Measurements from ENCODE around the gene HUS1B. TPM values are rescaled to one million over a fixed set of nuclear protein-coding genes. Genes with fewer than 3 reads are reported as not detected.
A peak's percentile ranks its signal among the peaks of the same experiment; 100 is the strongest.
"Not testable (repeated sequence)": the region's sequence is repeated elsewhere in the genome, so short reads cannot be mapped to it uniquely, and the experiment has no call there.

HUS1B gene
- total RNA-seq, 1 donor from 2014 or later: 0.70 TPM

DNA sequence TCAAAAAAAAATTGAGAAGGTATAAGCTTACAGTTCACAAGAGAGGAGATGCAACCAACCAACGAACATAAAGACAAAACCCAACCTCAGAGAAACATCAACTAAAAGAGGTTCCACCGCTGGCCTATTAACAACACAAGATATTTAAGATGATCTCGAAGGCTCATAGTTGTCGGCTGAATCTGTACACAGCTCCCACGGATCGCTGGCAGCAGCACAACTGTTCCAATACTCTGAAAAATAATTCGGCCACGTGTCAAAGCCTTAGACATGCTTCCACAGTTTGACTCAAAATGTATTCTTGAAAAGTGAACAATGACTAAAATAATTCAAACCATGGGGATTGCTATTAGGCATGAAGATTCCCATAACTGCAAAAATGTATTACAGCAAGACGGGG is 22.4 kb upstream of the HUS1B start:
- DNase-seq (ENCODE audit: low read depth): no peak

DNA sequence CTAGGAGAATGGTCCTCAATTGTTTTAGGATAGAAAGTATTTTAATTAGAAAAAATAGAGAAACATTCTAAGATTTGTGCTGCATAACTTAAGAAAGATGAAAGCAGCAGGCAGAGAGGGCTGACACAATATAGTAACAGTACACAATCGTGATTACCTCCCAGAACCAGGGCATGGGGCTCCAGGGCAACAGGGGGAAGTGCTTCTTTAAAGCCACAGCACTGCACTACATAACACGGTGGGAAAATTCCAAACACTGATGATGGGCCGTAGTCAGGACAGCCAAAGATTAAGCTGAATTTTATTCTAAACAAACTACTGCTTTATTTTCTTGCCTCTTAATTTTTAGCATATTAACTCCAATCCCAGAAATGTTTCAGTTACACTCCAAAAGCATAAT is 21.6 kb upstream of the HUS1B start:
- DNase-seq (ENCODE audit: low read depth): no peak

DNA sequence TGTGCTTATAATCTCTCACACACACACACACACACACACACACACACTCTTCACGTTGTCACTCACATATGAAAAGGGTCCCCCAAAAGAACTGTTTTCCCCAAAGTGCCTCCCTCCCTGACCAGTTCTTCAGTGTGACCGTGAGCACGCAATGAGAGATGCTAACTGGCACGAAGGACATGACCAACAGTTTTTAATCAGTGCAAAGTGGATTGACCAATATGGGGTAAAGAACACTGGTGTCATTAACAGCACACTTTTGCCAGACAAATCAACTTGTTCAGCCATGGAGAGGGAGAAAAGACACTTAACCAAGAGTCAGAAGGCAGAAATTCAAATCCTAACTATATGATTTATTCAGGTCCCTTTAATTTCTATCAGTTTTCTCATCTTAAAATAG is 21.0 kb upstream of the HUS1B start:
- DNase-seq (ENCODE audit: low read depth): no peak

DNA sequence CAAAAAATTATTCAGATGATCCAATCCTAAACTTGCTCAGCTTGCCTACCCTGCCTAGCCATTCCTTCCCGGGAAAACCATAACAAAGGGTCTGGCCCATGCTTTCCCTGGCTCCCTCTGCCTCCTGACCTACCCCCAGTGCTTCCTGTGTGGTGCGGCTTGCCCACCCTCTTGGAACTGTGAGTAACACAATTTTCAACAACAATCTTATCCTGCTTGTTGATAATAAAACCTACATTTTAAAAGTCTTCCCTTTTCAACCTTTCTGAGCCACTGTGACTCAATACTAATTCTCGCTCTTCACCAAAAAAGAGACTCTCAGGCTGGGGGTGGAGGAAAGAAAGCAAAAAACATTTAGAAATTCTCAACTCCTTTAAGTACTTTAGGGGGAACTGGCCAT is 18.1 kb upstream of the HUS1B start:
- DNase-seq (ENCODE audit: low read depth): no peak

DNA sequence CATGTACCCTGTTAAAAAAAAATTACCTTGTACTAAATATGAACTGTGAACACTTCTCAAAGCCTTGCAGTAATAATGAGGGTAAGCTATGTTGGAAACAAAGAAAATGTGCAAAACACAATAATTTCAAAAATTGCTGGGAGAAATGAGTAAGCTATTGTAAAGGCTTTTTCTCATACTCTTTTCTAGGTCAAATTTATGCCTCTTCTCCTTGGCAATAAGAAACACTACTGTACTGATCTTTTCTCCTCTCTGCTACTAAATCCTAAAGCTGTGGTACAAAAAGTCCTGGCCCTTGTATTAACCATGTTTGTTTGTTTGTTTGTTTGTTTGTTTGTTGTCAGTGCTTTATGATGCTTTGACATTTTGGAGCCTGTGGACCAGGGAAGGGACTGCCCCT is 17.5 kb upstream of the HUS1B start:
- DNase-seq (ENCODE audit: low read depth): no peak

DNA sequence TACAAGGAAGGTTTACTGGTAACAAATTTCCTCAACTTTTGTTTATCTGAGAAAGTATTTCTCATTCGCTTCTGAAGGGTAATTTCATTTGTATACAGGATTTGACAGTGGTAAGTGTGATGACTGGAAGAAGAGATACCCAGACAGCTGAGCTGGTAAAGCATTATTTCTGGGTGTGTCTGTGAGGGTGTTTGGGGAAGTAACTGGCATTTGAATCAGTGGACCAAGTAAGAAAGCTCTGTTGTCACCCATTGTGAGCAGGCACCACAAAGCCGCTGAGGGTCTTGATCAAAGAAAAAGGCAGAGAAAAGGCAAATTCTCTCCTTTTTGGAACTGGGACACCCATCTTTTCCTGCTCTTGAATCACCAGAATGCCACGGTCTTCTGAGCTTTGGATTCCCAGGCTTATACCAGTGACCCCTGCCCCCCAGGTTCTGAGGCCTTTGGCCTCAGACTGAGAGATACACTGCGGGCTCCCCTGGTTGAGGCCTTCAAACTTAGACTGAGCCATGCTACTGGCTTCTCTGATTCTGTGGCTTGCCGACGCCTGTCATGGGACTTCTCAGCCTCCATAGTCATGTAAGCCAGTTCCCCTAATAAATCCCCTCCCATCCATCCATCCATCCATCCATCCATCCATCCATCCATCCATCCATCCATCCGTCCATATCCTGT is 10.5 kb upstream of the HUS1B start:
- DNase-seq (ENCODE audit: low read depth): no peak

DNA sequence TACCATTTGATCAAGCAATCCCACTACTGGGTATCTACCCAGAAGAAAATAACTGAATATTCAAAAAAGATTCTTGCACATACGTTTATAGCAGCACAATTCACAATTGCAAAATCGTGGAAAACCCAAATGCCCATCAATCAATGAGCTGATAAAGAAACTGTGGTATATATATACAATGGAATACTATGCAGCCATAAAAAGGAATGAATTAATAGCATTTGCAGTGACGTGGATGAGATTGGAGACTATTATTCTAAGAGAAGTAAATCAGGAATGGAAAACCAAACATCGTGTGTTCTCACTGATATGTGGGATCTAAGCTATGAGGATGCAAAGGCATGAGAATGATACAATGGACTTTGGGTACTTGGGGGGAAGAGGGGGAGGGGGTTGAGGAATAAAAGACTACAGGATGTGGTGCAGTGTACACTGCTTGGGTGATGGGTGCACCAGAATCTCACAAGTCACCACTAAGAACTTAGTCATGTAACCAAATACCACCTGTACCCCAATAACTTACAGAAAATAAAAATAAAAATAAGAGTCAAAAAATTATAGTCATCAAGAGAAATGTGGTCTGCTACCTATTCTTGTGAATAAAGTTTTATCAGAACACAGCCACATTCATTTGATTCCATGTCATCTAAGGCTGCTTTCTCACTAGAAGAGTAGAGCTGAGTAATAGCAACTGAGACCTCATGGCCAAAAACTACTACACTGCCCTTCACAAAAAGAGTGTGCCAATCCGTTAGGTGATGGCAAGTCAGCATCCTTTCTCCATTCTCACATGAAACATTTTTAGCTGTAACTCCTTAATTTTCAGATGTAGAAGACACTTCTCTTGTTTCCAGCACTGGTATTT is 8.7 kb upstream of the HUS1B start:
- no peak for DNase-seq (ENCODE audit: low read depth)

DNA sequence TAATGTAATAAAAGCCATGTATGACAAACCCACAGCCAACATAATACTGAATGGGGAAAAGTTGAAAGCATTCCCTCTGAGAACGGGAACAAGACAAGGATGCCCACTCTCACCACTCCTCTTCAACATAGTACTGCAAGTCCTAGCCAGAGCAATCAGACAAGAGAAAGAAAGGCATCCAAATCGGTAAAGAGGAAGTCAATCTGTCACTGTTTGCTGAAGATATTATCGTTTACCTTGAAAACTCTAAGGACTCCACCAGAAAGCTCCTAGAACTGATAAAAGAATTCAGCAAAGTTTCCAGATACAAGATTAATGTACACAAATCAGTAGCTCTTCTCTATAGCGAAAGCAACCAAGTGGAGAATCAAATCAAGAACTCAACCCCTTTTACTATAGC is 6.9 kb upstream of the HUS1B start:
- DNase-seq (ENCODE audit: low read depth): not testable (repeated sequence)

DNA sequence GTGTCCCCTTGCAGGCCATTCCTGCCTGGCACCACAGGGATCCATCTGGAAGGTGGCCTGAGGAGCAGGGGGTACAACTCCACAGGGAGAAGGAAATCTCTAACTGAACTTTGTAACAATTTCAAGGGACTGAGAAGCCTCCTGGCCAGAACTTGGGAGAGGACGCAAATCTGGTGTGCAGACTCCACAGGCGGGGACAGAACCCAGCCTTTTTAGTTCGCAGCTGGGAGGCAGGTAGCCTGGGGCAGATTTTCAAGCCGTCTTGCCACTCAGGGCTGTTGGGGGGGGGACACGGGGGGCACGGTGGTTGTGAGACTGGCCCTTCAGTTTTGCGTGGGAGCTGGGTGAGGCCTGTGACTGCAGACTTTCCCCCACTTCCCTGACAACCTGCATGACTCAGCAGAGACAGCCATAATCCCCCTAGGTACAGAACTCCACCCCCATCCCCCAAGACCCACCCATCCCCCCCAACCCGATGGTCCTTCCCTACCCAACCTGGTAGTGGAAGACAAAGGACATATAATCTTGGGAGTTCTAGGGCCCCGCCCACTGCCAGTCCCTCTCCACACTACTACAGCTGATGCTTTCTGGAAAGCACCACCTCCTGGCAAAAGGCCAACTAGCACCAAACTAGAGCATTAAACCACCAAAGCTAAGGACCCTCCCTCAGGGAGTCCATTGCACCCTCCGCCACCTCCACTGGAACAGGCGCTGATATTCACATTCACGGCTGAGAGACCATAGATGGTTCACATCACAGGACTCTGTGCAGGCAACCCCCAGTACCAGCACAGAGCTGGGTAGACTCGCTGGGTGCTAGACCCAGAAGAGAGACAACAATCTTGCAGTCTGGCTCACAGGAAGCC is 3.0 kb upstream of the HUS1B start:
- DNase-seq (ENCODE audit: low read depth): no peak

DNA sequence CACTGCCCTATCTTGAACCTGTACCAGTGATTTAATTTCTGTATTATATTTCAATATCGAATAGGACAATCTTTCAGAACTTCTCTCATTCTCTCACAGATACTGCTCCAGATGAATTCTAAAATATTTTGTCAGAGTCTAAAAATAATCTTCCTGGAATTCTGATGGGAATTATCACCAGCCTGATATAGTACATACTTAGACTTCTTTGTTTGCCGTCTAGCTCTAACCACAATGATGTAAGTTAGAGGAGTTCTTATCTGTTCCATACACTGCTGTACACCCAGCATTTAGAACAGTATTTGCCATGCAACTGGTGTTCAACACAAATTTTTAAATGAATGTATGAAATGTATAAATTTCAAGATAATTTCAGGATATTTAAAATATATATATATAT is 1.3 kb upstream of the HUS1B start:
- DNase-seq (ENCODE audit: low read depth): no peak

DNA sequence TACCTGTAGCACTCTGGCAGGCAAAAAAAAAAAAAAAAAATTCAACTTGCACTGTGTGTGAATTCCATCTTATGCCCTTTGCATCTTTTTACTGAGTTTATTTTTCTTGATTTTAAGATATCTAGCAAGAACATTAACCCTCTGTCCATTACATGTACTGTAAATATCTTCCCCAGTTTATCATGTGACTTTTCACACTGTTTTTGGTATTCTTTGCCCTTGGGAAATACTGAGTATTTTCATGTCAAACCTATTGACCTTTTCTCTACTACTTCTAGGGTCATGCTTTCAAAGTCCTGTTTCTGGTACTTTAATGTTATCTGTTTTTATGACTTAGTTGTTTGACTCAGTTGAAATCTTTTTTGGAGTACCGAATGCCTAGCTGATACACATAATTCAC is 843 bp upstream of the HUS1B start:
- no peak for DNase-seq (ENCODE audit: low read depth)

DNA sequence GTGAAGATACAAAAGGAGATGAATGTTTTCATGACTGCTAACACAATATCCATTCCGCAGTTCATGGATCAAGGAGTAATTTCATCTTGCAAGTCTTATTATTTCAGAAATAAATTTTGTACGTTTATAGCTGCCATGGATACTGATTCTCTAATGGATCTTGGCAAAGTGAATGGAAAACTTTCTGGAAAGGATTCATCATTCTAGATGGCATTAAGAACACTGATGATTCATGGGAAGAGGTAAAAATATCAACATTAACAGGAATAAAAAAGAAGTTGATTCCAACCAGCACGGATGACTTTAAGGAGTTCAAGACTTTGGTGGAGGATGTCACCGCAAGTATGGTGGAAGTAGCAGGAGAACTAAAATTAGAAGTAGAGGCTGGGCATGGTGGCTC is 2.8 kb downstream of the HUS1B start:
- DNase-seq (ENCODE audit: low read depth): no peak

DNA sequence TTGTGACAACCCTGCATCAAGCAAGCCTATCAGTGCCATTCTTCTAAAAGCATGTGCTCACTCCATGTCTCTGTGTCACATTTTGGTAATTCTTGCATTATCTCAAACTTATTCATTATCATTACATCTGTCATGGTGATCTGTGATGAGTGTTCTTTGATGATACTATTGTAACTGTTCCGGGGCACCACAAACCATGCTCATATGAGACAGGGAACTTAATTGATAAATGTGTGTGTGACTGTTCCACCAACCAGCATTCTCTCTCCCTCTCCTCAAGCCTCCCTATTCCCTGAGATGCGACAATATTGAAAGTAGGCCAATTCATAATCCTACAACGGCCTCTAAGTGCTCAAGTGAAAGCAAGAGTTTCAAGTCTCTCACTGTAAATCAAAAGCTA is 4.0 kb downstream of the HUS1B start:
- DNase-seq (ENCODE audit: low read depth): no peak

DNA sequence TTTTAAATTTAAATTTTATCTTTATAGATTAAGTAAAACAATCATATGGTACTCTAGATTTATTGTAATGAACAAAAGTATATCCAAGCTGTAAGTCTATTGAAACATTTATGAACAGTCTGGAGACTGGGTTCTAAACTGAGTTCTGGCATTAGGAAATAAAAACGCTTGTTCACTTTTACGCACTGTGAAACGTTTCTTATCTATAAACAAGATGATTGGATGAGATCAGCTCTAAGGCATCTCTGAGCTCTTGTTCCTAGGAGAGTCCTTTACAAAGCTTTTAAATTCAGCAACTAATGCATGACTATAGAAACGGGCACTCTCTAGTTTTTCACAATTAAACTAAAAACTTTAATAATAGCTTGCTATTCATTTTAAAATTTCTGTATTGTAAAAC is 6.8 kb downstream of the HUS1B start:
- no peak for DNase-seq (ENCODE audit: low read depth)

DNA sequence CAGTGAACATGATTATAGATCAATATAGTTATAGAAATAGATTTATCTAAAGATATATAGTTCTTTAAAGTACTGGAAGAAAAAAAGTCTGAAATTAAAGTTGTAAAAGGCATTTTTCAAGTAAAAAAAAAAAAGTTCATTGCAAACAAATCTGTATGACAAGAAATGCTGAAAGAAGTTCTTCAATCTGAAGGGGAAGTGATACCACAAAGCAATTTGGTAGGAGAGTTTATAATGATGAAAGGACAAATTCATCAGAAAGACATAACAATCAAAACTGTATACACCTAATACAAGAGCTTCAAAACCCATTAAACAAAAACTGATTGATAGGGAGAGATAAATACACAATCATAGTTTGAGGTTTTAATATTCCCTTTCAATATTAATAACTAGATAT is 14.1 kb downstream of the HUS1B start:
- no peak for DNase-seq (ENCODE audit: low read depth)

DNA sequence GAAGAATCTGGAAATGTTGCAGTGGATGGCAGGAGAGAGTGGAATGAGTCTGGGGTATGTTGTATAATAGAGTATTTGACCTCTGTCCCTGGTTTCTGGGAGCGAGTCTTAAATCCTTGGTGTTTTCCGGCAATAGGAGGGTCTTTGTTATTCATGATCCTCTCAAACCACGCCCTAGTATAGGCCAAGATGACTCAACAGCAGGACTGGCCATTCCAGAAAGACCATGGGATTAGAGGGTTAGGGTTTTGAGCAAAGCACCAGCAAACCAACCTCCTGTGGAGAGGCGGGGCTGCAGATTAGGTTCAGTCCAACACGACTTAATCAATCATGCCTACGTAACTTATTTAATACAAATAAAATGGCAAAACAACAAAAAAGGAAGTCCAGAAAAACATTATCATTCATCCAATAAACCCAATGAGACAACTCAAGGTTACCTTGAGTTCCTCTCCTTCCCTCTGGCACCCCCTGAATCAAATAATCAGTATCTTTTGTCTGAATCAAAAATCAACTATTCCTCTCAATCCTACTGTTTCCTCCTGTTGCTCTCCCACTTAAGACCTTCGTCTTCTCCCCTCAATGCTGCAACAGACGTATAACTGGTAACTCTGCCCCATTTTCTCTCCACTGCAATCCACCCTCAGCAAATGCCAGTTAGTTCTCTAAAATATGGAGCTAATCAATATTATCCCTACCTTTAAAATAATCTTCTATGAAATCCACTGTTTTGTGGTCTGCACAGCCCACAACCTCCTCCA is 15.5 kb downstream of the HUS1B start:
- DNase-seq (ENCODE audit: low read depth): no peak

DNA sequence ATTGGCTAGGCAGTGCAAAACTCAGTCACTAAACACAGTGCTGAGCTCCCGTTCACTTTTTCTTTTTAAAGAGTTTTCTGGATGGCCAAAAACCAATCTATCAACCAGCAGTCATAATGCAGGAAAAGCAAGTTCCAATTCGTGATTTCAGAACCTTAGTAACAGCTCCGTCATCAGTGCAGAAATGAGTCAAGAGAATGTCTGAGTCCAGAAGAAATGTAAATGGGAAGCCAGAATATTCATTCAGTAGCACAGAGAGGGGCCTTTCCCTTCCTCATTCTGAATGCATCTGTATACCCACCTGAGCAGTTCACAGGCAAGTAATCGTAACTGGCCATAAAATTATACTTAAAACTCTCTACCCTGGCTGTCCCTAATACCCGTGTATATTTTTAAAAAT is 20.4 kb downstream of the HUS1B start:
- no peak for DNase-seq (ENCODE audit: low read depth)

DNA sequence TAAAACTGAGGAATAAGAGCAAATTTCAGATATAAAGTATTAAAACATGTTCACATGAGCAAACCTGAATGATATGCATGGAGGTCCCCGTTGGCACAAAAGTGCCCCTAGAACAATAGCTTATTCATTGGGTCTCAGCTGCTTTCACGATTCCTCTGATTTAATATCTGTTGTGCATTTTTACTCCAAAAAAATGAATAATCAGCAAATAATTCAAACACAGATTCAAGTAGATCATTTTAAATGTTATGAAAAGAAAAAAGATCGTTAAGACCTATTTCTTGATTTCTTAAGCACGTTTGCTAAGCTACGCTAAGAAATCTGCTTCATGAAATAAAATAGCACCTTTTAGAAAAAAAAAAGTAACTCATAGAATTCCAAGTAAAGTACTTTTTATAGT is 21.7 kb downstream of the HUS1B start:
- no peak for DNase-seq (ENCODE audit: low read depth)

DNA sequence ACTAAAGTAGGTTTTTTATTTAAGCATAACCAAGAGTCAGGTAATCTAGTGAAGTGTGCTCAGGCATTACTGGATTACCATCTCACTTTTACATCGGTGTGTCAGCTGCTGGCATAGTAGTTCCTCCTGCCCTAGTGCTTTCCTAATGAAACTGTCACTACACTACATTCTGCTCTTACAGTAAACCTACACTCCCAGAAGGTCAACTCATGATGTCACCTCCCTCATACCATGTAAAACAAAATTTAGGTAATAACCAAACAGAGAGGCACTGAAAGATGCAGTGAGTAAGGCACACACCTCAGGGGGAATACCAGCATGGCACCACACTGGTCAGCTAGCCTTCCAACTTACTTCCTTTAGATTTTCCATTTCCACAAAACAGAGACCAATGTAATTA is 23.3 kb downstream of the HUS1B start:
- no peak for DNase-seq (ENCODE audit: low read depth)

DNA sequence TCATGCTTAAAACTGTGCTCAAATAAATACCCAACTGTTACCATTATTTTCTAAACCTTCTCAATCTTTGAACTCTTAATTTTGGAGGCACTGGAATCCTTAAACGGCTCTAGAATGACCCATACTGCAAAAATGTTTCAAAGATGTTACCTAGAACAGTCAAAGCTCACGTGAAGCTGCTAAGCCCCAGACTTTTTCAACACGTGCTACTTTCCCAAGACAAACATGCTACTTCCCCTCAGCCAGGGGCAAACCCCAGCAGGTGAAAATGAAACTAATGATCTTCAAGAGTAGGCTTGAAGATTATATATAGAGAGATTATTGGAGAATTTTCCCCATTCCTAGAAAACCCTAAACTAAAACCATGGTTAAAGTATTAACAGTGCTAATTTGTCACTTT is 28.1 kb downstream of the HUS1B start:
- no peak for DNase-seq (ENCODE audit: low read depth)

DNA sequence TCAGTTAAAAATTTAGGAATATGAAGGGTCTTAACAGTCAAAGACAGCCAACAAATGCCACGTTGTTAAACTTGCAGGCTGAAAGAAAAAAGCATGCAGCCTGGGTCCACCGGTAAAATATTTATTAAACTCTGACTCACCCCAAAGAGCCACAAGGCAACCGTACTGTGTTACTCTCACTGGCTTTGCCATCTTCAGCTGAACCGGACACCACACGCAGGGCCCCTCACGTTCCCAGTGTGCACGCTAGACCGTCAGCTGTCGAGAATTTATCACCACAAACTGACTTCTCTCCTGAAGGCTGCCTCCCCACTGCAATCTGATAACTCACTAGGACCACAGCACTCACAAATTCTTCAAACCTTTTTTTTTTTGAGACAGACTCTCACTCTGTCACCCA is 30.7 kb downstream of the HUS1B start:
- peak; percentile 25 for DNase-seq (ENCODE audit: low read depth)

DNA sequence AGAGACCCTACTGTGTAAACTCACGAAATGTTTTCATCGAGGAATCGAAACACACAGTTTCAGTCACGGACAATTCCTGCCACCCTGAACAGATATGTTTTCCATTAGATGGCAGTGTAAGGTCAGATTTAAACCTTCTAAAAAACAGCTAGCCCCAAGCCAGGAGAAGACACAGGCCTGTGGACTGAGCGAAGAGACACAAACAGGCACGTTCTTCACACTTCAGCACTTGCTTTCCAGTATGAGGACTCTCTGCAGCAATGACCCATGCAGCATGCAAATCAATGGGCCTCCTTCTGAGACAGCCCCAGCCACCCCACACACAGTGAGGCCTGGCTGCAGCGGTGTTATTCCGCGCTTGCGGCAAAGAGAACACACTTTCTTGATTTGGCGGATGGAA is 31.9 kb downstream of the HUS1B start:
- peak; percentile 2 for DNase-seq (ENCODE audit: low read depth)
